Stimulated activated CD4-positive, alpha-beta T cell treated with anti-CD3 and anti-CD28 coated beads, Interleukin-4, amount 100 ng/mL, for 1 hour (primary cell): ENCODE data around the gene ANKMY1.
A peak's percentile ranks its signal among the peaks of the same experiment; 100 is the strongest.

Experiments
- DNase-seq: peaks from one replicate; pipeline ENCODE4 v3.0.0-alpha.2; 2020

ANKMY1 gene

DNA sequence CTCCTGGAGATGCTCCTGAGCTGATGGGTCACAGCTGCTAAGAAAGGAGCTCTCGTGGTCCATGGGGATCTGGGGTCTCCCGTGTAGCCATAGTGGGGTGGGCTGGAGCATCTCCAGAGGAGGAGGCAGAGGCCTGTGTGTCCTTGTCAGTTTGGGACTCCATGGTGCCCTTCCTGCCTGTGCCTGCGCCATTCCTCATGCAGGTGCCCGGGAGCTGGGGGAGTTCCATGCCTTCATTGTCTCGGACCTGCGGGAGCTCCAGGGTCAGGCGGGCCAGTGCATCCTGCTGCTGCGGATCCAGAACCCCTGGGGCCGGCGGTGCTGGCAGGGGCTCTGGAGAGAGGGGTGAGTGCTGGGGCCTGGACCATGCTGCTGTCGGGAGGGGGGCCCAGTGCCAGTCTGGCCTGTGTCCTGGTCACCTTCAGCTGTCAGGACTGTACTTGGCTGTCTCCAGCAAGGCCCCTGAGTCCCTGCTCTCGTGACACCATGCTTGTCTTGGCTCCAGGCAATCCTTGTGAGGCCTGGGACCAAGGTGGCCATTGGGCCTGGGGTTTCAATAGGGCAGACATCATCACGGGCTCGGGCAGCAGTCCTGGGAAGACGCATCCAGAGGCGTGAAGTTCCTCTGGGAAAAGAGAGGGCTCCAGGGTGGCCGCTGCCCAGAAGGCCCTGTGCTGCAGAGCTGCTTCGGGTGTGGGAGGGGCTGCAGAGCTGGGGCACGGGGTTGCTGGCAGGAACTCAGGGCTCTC is 36.1 kb upstream of the ANKMY1 start:
- peak; percentile 0 for DNase-seq

DNA sequence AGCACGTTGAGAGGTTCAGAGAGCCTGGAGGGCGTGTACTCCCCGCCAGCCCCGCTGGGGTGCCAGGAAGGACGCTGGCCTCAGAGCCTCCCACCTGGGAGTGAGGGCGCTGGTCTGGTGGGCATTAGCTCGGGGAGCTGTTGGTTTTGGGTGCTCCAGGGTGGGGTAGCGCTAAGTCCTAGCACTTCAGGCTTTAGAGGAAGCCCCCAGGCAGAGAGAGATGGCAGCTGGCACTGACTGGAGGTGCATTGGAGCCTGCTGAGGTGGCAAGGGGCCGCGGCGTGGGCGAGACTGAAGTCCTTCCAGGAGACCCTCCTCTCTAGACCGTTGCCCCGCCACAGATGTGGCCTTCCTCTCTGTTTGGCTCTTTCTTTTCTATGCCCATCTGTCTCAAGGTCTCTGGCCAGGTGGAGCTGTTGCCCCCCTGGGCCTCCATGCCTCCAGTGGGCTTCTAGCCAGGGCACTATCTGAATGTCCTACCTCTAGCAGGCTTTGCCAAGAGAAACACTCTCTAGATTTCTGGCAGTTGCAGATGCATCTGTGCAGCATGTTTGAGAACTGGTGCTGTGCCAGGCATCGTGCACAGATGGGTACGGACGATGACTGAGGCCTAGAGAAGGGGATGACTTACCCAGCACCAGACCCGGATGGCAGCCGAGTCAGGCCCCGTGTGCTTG is 35.4 kb upstream of the ANKMY1 start:
- DNase-seq = peak; percentile 1

DNA sequence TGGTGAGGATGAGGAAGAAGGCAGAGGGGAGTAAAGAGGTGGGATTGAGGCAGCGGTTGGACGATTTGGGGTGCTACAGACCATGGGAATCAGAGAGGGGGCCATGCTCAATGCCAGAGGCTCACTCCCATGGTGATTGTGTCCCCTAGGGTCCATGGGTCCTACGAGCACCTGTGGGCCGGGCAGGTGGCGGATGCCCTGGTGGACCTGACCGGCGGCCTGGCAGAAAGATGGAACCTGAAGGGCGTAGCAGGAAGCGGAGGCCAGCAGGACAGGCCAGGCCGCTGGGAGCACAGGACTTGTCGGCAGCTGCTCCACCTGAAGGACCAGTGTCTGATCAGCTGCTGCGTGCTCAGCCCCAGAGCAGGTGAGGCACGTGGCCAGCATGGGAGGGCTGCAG is 34.0 kb upstream of the ANKMY1 start:
- peak; percentile 1 for DNase-seq

DNA sequence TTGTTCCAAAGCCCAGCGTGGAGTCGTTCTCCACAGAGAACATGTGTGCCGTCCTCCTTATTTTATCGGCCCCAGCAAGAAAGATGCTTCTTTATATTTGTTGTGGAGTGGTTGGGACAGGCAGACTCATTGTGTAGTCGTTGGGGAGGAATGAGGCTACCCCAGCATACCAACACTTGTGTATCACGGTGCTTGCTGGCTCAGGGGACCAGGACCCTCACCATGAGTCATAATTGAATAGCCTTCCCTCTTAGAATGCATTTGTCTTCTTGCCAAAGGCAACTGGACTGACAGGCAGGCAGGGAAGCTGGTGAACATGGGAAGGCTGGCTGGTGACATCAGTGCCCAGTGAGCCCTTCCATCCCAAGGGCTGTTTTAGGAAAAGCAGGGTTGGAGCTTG is 33.4 kb upstream of the ANKMY1 start:
- DNase-seq = no peak

DNA sequence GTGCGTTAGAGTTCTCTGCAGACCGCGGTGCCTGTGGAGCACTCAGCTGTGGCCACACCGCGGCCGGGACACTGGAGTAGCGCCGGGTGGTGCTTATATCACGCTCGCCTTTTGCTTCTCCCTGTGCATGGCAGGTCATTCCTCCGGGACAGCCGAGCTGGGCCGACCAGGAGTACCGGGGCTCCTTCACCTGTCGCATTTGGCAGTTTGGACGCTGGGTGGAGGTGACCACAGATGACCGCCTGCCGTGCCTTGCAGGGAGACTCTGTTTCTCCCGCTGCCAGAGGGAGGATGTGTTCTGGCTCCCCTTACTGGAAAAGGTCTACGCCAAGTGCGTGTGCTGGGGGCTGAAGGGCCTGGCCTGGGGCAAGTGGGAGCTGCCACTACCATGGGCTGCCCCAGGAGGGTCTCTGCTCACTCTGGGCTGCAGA is 32.9 kb upstream of the ANKMY1 start:
- peak; percentile 0 for DNase-seq

DNA sequence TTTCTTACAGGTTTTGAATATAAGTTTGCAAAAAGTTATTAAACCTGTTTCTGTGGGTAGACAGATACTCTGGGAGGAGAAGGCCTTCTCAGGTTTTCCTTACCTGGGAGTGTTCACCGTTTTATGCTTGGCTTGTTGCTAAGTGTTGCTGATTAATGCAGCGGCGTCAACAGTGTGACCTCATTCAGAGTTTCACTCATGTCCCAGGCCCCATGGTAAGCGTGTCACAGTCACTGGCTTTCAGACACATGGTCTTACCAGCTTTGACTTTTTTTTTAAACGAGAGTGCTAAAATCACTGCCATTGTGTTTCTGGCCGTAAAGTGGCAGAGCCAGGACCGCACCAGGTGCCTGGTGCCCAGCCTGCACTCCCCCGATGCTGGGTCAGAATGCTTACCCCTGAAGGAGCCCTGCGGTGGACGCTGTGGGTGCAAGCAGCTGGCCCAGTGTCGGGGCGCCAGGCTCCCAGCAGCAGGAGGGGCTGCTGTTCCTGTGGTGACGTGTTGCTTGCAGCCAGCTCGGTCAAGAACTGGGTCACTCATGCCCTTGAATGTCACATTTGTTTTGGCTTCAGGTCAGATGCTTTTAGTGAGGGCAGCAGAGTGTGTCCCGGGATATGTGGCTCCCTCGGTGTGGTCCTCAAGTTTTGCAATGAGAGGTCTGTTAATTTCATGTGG is 32.2 kb upstream of the ANKMY1 start:
- no peak for DNase-seq

DNA sequence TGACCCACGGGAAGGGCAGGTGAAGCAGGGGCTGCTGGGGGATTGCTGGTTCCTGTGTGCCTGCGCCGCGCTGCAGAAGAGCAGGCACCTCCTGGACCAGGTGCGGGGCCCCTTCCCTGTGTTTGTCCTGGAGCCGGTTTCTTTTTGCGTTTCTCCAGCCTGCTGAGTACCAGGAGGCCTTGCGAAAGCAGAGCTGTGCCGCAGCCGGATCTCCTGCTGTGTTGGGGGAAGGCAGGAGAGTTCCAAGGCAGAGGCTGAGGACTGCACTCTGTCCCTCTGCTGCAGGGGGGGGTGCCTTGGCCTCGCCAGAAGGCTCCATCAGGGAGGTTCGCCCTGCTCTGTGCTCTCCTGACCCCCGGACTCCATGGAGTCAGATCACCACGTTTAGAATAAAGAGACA is 31.6 kb upstream of the ANKMY1 start:
- peak; percentile 0 for DNase-seq

DNA sequence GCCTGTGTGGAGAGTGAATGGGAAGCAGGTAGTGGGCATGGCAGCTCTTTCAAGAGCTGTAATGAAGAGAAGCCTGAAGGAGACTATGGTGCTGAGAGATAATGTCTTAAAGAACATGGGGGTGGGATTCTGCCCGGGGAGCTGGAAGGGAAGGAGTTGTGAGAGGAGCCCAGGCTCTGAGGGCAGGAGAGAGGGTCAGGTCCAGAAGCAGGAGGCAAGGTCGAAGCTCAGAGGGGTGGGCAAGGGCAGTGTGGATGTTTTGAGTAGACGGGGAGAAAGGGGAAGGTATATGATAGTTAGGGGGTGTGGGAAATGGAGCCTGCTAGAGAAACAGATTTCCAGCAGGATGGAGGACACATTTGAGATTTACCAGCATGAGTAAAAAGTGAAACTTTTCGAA is 30.9 kb upstream of the ANKMY1 start:
- no peak for DNase-seq

DNA sequence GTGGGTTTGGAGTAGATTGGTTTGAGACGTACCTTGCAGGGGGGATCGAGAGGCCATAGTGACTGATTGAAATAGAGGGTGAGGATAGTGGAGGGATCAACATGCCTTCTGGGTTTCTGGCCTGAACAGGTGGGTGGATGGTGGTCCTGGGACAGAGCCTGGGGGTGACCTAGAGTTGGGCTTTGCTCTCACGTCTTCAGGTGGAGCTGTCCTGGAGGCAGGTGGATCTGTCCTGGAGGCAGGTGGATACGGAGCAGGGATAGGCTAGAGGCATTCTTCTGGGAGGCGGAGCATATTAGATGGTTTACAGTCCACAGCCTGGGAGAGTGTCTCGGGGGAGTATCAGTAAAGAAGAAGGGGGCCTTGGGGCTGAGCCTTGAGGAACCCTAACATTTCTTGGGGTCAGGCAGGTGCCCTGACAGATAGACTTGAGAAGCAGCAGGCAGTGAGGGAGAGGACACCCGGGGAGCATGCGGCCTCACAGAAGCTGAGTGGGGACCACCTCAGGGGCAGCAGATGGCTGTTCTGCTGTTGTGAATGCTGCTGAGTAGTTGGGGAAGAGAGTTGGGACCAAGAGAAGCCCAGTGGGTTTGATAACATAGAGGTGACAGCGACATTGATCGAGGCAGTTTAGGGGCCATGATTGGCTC is 30.3 kb upstream of the ANKMY1 start:
- DNase-seq = no peak

DNA sequence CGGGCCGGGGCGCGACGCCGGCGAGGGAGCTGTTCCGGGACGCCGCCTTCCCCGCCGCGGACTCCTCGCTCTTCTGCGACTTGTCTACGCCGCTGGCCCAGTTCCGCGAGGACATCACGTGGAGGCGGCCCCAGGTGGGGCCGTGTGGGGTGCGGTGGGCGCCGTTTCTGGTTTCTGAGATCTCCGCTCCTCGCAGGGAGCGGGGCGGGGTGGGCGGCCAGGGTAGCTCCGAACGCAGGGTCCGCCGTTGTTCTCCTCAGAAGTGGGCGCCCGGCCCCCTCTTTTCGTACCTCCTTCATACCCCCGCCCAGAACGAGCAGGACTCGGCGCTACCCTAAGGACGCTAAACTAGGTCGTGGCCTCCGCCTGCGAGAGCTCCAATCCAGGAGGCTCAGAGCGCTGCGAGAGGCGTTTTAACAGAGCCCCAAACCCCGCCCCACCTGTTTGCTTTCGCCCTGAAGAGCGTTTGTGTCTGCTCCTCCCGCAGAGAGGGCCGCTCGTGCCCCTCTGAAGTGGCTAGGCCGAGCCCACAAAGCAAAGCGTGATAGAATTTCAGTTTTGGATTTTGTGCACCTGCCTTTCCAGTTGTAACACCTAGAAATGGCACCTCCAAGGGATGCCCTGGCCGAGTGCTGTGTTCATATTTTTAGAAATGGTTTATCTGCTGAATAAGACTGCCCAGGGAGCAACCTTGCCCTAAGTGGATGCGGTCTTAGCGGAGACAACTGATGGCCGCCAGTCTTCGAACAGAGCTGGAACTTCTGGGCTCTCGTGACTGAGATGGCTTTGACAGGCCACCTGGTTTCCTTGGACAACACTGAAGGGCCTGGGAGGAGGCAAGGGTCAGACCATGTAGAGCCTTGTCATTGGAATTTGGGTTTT is 29.4 kb upstream of the ANKMY1 start:
- peak; percentile 54 for DNase-seq

DNA sequence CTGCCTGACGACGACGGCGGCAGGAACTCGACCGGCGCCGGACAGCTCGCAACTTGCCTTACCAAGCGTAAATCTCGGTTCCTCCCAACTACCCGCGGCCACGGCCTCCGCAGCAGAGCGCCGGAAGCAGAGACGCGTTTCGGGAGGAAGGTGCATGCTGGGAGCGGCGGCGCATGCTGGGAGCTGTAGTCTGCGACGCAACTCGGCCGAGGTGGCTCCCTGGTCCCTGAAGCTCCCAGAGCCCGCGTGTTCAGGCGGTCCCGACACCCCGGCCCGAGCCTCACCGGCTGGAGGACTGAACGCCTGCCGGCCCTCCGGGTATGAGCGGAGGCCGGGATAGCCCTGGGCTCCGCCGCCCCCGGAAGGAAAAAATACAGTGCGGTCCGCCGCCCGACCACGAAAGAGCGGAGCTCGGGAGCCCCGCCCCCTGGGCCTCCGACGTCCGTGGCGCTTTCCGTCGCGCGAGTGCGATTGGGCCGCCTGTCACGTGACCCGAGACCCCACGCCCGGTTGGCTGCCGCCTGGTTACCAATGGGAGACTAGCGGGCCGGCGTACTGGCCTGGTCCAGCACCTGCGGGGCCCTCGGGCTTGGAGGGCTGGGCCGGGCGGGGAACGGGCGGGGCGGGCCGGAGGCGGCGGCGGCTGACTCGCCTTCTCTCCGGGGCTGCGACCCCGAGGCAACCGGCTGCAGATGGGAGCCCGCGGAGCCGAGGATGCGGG is 28.6 kb upstream of the ANKMY1 start, which contains the start of gene CAPN10:
Gene CAPN10 (plus strand): TSS at position 537 of the 721 bp plus-strand sequence. CDS start 178 bp downstream, at position 715.
- peak; percentile 97 for DNase-seq

DNA sequence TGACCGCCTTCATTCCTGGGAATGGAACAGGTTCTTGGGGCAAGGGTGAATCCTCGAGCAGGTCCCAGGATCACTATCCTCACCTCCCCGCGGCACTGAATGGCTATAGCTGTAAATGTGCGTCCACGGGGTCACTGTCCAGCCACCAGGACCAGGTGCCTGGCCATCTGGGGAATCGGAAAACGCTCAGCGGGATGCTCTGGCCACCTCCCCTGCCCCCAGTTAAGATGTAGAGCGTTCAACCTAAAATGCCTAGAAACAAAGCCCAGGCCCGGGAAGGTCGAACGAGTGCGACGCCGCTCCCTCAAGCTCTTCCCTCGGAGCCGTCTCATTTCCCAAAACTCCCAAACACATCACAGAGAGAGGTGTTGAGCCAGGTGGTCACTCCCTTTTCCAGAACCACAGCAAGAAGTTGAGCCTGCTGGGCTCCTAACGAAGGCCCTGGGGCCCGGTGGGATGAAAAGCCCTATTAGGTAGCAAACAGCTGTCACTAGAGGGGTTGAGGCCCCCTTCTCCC is 28.0 kb upstream of the ANKMY1 start:
- DNase-seq = no peak

DNA sequence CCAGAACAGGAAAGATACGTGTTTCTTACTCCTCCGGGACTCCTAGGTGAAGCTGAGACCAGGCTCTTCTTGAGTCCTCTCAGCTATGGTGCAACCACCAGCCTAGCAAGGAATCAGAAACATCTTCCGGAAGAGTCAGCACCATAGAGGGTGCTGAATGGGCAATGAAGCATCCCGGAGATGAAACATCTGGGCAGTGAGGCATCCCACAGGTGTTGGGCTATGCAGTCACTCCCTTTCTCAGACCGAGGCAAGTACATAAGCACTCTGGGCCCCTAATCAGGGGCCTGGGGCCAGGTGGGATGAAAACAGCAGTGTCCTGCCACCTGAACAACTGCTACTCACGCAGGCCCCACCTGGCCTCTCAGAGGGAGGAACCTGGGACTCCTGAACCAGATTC is 27.3 kb upstream of the ANKMY1 start:
- DNase-seq = no peak

DNA sequence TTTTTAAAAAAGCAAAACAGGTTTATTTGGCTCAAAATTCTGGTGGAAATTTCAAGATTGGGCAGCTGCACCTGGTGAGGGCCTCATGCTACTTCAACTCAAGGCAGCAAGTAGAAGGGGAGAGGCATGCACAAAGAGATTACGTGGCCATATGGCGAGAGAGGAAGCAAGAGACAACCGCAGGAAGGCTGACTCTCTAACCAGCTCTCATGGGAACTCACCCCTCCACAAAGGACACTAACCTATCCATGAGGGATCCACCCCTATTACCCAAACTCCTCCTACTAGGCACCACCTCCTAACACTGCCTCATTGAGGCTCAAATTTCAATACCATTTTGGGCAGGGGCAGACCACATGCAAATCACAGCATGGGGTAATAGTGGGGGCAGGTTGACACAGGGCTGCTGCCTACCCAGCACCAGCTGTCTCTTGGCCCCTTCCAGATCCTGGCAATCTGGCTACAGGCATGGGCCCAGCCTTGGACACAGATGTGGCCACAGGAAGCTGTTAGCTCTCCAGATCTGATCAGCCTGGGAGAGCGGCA is 26.8 kb upstream of the ANKMY1 start:
- DNase-seq = no peak

DNA sequence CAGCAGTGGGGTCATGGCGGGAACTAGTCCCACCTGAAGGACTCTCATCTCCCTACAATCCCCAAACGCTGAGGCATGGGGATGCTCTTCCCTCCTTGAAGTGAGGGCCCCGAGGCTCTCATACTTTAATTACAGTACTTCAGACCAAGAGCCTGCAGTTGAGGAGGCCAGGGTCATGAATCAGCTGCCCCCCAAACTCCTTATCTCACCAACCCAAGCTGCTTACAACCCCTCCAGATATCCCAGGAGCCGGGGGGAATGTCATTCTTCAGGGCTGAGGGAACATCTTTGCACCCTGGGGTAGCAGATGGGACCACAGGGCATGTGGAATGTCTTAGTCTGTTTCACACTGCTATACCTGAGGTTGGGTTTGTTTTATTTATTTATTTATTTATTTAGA is 26.0 kb upstream of the ANKMY1 start:
- DNase-seq = no peak

DNA sequence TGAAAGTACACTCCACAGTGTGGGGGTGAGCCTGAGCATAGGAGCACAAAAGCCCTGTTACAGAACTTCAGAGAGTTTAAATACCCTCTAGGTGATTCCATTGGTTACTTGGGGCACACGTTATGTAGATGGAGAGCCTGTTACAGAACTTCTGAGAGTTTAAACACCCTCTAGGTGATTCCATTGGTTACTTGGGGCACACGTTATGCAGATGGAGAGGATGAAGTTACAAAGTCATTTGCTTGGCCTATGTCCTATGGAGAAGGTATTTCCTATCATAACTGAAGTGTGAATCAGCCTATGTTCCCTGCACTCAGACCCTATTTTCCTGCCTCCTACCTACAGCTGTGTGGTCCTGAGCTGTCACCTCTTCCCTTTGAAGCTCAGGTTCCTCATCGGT is 25.0 kb upstream of the ANKMY1 start:
- DNase-seq = no peak

DNA sequence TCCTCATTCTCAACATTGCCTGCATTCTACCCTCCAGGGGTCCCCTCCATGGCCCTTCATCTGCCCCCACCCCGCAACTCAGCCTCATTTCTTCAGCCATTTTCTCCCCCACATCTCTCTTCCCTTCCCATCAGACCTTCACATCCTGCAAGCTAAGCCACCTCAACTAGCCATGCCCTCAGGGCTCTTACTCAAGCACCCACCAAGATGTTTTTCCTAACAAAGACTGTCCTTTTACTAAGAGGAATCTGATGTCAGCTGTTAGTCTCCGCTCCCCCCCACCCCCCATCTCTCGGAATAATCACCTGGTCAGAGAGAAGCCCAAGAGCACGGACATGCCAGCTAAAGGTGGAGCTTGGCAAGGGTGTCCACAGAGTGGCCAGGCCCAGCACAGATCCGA is 24.0 kb upstream of the ANKMY1 start:
- no peak for DNase-seq

DNA sequence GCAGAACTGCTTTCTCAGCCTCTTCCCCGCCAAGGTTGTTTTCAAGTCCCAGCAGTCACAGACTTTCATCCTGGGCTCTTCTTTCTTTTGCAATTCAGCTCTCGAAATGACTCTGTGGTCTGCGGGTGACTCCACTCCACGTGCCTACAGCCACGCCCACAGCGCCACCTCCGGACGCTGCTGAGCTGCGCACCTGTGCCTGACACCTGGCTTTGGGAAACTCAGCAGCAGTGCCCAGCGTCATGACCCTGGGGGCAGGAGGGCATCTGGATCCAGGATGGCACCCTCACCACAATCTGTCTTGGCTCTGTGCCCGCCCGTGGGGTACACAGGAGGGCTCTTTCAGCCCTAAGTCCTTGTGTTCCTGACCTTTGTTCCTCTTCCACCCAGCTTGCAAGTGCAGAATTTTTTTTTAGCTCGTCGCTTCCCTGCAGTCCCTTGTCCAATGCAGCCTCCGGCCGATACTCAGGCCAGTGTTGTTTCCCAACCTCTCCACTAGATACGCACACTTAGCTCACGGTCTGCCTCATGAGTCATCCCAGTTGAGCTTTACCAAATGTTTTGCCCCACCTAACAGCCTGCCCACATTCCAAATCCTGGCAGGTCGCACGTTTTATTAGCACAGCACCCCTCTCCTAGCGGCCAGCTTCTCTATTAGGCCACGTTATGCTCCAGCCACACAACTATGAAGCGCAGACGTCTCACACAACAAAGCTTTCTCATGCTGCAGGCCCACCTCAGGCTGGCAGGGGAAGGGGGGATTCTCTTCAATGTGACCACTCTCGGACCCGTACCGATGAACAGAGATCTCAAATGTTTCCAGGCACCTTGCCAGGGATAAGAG is 22.2 kb upstream of the ANKMY1 start:
- DNase-seq = peak; percentile 79

DNA sequence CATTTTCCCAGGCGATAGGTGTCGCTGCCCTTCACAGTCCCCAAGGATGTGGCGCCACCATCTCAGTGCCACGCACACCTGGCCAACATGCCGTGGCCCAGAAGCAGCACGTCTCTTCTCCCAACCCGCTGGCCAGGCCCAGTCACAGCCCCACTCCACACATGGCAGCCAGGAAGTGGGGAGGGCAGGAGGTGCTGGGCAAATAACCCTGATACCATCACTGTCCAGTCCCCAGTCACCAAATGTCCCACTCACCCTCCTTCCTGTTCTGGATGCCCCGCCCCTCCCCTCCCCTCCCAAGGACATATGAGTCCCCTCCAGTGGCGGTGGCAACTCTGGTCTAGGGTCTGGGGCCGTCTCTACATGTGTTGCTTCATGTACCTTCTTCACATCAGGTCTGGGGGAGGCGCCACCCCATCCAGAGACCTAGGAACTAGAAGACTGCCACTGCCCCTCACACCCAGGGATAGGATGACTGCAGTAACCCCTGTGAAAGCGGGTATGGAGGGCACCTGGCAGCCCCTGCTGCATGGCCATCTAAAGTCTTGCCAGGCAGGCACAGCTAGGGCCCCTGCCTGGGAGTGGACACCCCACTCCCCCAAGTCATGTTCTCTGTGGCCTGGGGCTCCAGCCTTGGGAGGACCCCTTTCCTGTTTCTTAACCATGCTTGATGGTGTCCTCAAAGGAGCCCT is 21.4 kb upstream of the ANKMY1 start:
- DNase-seq = no peak

DNA sequence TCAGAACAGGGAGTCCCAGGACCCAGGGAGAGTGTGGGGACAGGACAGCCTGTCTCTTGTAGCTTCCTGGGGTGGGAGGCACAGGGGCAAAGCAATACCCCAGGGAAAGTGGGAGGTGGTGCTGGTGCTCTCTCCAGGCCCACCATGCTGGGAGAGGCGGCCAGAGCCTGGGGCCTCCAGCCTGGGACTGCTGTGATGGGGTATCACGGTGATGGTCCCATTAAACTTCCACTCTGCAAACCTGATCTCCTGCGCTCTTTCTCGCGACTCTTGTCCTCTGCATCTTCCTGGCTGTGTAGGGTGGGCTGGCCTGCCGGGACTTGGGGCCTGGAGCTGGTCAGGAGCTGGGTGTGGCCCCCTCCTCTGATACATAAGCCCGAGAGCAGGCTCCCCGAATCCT is 20.7 kb upstream of the ANKMY1 start:
- DNase-seq = no peak
